GM12874 (cell line): ENCODE measurements around the gene GADL1.

Source experiments
- CTCF ChIP-seq: IDR thresholded peaks from 2 replicates; pipeline ENCODE4 v1.5.1; 2011; ENCODE audit warnings: low read depth, mild to moderate bottlenecking, control low read depth, low read length, moderate library complexity; ENCODE audit not compliant: insufficient read depth

GADL1 gene

GRCh38 chr3:30737743-30738499 is 156.5 kb downstream of the GADL1 start:
- TF ChIP-seq CTCF = no peak

GRCh38 chr3:30733696-30734095 is 160.8 kb downstream of the GADL1 start:
- TF ChIP-seq CTCF = no peak

GRCh38 chr3:30733209-30733608 is 161.3 kb downstream of the GADL1 start:
- no peak for TF ChIP-seq CTCF

- TF ChIP-seq CTCF = no peak
These were observed 163.5 kb downstream of the GADL1 start for GRCh38 chr3:30730967-30731366.

- no peak for TF ChIP-seq CTCF
These were observed 164.5 kb downstream of the GADL1 start for GRCh38 chr3:30729936-30730335.

- no peak for TF ChIP-seq CTCF
These were observed 164.9 kb downstream of the GADL1 start for GRCh38 chr3:30729512-30729911.

- TF ChIP-seq CTCF = no peak
These were observed 166.3 kb downstream of the GADL1 start for GRCh38 chr3:30728143-30728542.
